Activated effector memory CD4-positive, alpha-beta T cell treated with Interleukin-2 at 50 U/mL for 16 hours (primary cell): Measurements from ENCODE around the gene RANBP6.
A peak's percentile ranks its signal among the peaks of the same experiment; 100 is the strongest.

ENCODE experiments used
- DNase-seq: peaks from one replicate; pipeline ENCODE4 v3.0.0-alpha.2; 2020

RANBP6 gene

GRCh38 chr9:6007058-6007769 is 8.2 kb downstream of the RANBP6 start:
- peak; percentile 94 for DNase-seq

GRCh38 chr9:6006749-6007057 is 8.7 kb downstream of the RANBP6 start:
- no peak for DNase-seq

- DNase-seq: no peak
Measured at GRCh38 chr9:6000955-6001354, 14.5 kb downstream of the RANBP6 start.

GRCh38 chr9:5999443-6000101 is 15.9 kb downstream of the RANBP6 start:
- no peak for DNase-seq

- no peak for DNase-seq
Measured at GRCh38 chr9:5994493-5994892, 20.9 kb downstream of the RANBP6 start.

- no peak for DNase-seq
Measured at GRCh38 chr9:5988265-5988664, 27.2 kb downstream of the RANBP6 start.

GRCh38 chr9:5983042-5983441 is 32.4 kb downstream of the RANBP6 start:
- DNase-seq: no peak

GRCh38 chr9:5982317-5982716 is 33.1 kb downstream of the RANBP6 start:
- DNase-seq: no peak

GRCh38 chr9:5978523-5978922 is 36.9 kb downstream of the RANBP6 start:
- no peak for DNase-seq

GRCh38 chr9:5976674-5977397 is 38.6 kb downstream of the RANBP6 start:
- no peak for DNase-seq

- no peak for DNase-seq
Measured at GRCh38 chr9:5971740-5972139, 43.7 kb downstream of the RANBP6 start.
